ENCODE data around the gene ANKH. TPM values are rescaled to one million over a fixed set of nuclear protein-coding genes. Genes with fewer than 3 reads are reported as not detected.

Gene ANKH
- total and polyA plus RNA-seq, 10 of the 15 experiments (the other 5 are each of a cell fraction or from before 2014, with no cell fraction given), result 2.1 to 43.9 (median 14.4) TPM

DNA sequence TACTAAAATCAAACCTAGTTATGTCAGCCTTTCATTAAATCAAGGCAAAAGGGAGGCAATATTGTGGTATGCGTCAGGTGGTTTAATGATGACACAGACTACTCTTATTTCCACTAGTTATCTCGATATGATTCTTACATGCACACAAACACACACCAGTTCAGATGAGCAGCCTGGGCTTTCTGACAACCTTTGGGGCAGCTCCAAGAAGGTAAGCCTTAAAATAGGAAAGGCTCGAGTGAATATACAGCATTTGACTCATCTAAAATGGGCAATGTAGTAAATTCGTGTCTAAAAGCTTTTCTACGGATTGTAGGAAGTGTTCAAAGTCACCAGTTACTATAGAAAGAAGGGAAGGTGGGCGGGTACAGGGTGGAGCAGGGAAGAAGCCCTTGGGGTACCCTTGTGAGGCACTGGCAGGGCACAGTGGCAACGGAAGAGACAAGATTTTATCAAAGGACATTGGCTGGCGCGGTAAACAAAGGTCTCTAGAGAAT is 1.9 kb downstream of the ANKH start:
- WGBS (ENCODE audit: insufficient coverage, insufficient replicate concordance, low lambda C conversion rate, missing lambda C conversion rate), result 18% methylated on average over 9 of the region's 9 CpGs
- Histone ChIP-seq H3K4me1 (ENCODE audit: control insufficient read depth, insufficient read depth, low read length) (no peaks in the 10 kb centered on the region), H3K9me3 (replicated peaks; ENCODE audit: control insufficient read depth, insufficient read depth, low read length) (no peaks in the 10 kb centered on the region), H3K36me3 (ENCODE audit: control insufficient read depth in 2 of 2, insufficient read depth in 2 of 2, low read length in 1 of 2) (no peaks in the 10 kb centered on the region), H3K27me3 (replicated peaks in 1 of 2; ENCODE audit: control insufficient read depth in 2 of 2, insufficient read depth in 2 of 2, low read length in 1 of 2) (no peaks in the 10 kb centered on the region), H3K27ac (ENCODE audit: control insufficient read depth, insufficient read depth) (no peak overlapping the region), H2AFZ (ENCODE audit: control insufficient read depth, low read depth, low read length) (no peak overlapping the region), H3K79me2 (ENCODE audit: control insufficient read depth, insufficient read depth, low read length) (no peaks in the 10 kb centered on the region; the same call in none of the 2 replicates), H3K4me3 (peak overlapping the region; percentile 75; the same call in 1 of the 2 replicates), H3K4me2 (ENCODE audit: control insufficient read depth, insufficient read depth) (peak overlapping the region; percentile 90), H4K20me1 (ENCODE audit: control insufficient read depth, insufficient read depth) (no peaks in the 10 kb centered on the region), H3K9ac (ENCODE audit: control insufficient read depth, insufficient read depth, low read length) (no peak overlapping the region)
- intact Hi-C loops (cut with micrococcal nuclease; ENCODE audit: unreplicated experiment), result loop anchor here (1.0 to 5.0 kb wide), 4 partner anchors 58 to 142 kb away; no protein-coding TSS in a partner anchor
- ChIA-PET CTCF (interaction anchor here (0.7 to 2.4 kb wide), 6 partner anchors 60 to 142 kb away, joined by 3 to 21 read pairs (median 4); no protein-coding TSS in a partner anchor), SMC1A (ENCODE audit: uncharacterized antibody, unreplicated experiment) (interaction anchor here (0.5 to 2.4 kb wide), 11 partner anchors 9 to 145 kb away, joined by 3 to 10 read pairs (median 3); no protein-coding TSS in a partner anchor), RAD21 (ENCODE audit: unreplicated experiment) (interaction anchor here (1.1 to 2.1 kb wide), 4 partner anchors 89 to 143 kb away, joined by 3 to 7 read pairs (median 4); no protein-coding TSS in a partner anchor), POLR2A (no interaction called here)
- no TSS peak for BruUV-seq (replicated peaks)
- ATAC-seq (no peak), FAIRE-seq (no peak), DNase-seq (ENCODE audit: low read depth, low spot score) (no peak)
- in situ Hi-C loops (cut with MboI), result no loop called here
- TF ChIP-seq SMC3 (IDR thresholded peaks at IDR 0.05; ENCODE audit: borderline replicate concordance, low read length) (no peak), YBX1 (IDR thresholded peaks at IDR 0.05) (no peak), EGR1 (IDR thresholded peaks at IDR 0.05; ENCODE audit: borderline replicate concordance in 1 of 2, low read depth in 2 of 2, low read length in 2 of 2) (no peak), YY1 (IDR thresholded peaks at IDR 0.05; ENCODE audit: low read depth, low read length) (no peak), FOXK2 (IDR thresholded peaks at IDR 0.05) (no peak), ZBTB40 (IDR thresholded peaks at IDR 0.05; ENCODE audit: borderline replicate concordance) (no peak), ZNF274 (IDR thresholded peaks at IDR 0.05; ENCODE audit: insufficient read depth, insufficient read length) (no peak)
- TF ChIP-seq, protein P1, sequence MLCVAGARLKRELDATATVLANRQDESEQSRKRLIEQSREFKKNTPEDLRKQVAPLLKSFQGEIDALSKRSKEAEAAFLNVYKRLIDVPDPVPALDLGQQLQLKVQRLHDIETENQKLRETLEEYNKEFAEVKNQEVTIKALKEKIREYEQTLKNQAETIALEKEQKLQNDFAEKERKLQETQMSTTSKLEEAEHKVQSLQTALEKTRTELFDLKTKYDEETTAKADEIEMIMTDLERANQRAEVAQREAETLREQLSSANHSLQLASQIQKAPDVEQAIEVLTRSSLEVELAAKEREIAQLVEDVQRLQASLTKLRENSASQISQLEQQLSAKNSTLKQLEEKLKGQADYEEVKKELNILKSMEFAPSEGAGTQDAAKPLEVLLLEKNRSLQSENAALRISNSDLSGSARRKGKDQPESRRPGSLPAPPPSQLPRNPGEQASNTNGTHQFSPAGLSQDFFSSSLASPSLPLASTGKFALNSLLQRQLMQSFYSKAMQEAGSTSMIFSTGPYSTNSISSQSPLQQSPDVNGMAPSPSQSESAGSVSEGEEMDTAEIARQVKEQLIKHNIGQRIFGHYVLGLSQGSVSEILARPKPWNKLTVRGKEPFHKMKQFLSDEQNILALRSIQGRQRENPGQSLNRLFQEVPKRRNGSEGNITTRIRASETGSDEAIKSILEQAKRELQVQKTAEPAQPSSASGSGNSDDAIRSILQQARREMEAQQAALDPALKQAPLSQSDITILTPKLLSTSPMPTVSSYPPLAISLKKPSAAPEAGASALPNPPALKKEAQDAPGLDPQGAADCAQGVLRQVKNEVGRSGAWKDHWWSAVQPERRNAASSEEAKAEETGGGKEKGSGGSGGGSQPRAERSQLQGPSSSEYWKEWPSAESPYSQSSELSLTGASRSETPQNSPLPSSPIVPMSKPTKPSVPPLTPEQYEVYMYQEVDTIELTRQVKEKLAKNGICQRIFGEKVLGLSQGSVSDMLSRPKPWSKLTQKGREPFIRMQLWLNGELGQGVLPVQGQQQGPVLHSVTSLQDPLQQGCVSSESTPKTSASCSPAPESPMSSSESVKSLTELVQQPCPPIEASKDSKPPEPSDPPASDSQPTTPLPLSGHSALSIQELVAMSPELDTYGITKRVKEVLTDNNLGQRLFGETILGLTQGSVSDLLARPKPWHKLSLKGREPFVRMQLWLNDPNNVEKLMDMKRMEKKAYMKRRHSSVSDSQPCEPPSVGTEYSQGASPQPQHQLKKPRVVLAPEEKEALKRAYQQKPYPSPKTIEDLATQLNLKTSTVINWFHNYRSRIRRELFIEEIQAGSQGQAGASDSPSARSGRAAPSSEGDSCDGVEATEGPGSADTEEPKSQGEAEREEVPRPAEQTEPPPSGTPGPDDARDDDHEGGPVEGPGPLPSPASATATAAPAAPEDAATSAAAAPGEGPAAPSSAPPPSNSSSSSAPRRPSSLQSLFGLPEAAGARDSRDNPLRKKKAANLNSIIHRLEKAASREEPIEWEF (IDR thresholded peaks at IDR 0.05; ENCODE audit: insufficient replicate concordance, low read depth, low read length), result no peak
- TF ChIP-seq, protein P2, sequence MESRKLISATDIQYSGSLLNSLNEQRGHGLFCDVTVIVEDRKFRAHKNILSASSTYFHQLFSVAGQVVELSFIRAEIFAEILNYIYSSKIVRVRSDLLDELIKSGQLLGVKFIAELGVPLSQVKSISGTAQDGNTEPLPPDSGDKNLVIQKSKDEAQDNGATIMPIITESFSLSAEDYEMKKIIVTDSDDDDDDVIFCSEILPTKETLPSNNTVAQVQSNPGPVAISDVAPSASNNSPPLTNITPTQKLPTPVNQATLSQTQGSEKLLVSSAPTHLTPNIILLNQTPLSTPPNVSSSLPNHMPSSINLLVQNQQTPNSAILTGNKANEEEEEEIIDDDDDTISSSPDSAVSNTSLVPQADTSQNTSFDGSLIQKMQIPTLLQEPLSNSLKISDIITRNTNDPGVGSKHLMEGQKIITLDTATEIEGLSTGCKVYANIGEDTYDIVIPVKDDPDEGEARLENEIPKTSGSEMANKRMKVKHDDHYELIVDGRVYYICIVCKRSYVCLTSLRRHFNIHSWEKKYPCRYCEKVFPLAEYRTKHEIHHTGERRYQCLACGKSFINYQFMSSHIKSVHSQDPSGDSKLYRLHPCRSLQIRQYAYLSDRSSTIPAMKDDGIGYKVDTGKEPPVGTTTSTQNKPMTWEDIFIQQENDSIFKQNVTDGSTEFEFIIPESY (IDR thresholded peaks at IDR 0.05), result no peak
- TF ChIP-seq, protein P3, sequence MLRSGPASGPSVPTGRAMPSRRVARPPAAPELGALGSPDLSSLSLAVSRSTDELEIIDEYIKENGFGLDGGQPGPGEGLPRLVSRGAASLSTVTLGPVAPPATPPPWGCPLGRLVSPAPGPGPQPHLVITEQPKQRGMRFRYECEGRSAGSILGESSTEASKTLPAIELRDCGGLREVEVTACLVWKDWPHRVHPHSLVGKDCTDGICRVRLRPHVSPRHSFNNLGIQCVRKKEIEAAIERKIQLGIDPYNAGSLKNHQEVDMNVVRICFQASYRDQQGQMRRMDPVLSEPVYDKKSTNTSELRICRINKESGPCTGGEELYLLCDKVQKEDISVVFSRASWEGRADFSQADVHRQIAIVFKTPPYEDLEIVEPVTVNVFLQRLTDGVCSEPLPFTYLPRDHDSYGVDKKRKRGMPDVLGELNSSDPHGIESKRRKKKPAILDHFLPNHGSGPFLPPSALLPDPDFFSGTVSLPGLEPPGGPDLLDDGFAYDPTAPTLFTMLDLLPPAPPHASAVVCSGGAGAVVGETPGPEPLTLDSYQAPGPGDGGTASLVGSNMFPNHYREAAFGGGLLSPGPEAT (IDR thresholded peaks at IDR 0.05; ENCODE audit: low read depth), result no peak

All from GM12878 (cell line).